Mesendoderm (in vitro differentiated cells): ENCODE measurements around the gene NR3C1.

Experiments
- DNase-seq: peaks from one replicate; pipeline ENCODE4 v3.0.0; 2013
- H2AK5ac ChIP-seq: 2 replicates; pipeline ENCODE4 v1.6.1; 2013; ENCODE audit warnings: low read length, inconsistent platforms
- H2BK120ac ChIP-seq: 2 replicates; pipeline ENCODE4 v1.6.1; 2013; ENCODE audit warnings: low read depth, mild to moderate bottlenecking, low read length, moderate library complexity, mixed read lengths
- H2BK15ac ChIP-seq: replicated peaks from 2 replicates; pipeline ENCODE4 v1.6.1; 2013; ENCODE audit warnings: low read depth, mild to moderate bottlenecking, moderate library complexity
- H2BK5ac ChIP-seq: 2 replicates; pipeline ENCODE4 v1.6.1; 2013; ENCODE audit warnings: low read length, inconsistent platforms
- H3K18ac ChIP-seq: 2 replicates; pipeline ENCODE4 v1.6.1; 2013; ENCODE audit warnings: mild to moderate bottlenecking, low read length, mixed read lengths
- H3K23ac ChIP-seq: one replicate; pipeline ENCODE4 v1.6.1; 2013; ENCODE audit warnings: low read length
- H3K27ac ChIP-seq: 2 replicates; pipeline ENCODE4 v1.5.1; 2013; ENCODE audit warnings: low read depth, mild to moderate bottlenecking, inconsistent platforms, low read length, moderate library complexity
- H3K27me3 ChIP-seq: 2 replicates; pipeline ENCODE4 v1.6.1; 2013; ENCODE audit warnings: low read length, control low read depth, mild to moderate bottlenecking, inconsistent platforms; ENCODE audit not compliant: insufficient read depth, poor library complexity
- H3K36me3 ChIP-seq: 2 replicates; pipeline ENCODE4 v1.6.1; 2013; ENCODE audit warnings: low read length, inconsistent platforms; ENCODE audit not compliant: control insufficient read depth, insufficient read depth
- H3K4ac ChIP-seq: one replicate; pipeline ENCODE4 v1.6.1; 2013; ENCODE audit warnings: low read depth, mild to moderate bottlenecking, low read length, moderate library complexity
- H3K4me1 ChIP-seq: 2 replicates; pipeline ENCODE4 v1.6.1; 2013; ENCODE audit warnings: low read depth, low read length, inconsistent platforms; ENCODE audit not compliant: control insufficient read depth
- H3K4me2 ChIP-seq: 2 replicates; pipeline ENCODE4 v1.6.1; 2013; ENCODE audit warnings: low read length
- H3K4me3 ChIP-seq: 2 replicates; pipeline ENCODE4 v1.5.1; 2013; ENCODE audit warnings: mild to moderate bottlenecking, low read length
- H3K56ac ChIP-seq: one replicate; pipeline ENCODE4 v1.6.1; 2013; ENCODE audit warnings: low read length
- H3K79me1 ChIP-seq: 2 replicates; pipeline ENCODE4 v1.6.1; 2013; ENCODE audit warnings: low read length, inconsistent platforms
- H3K79me2 ChIP-seq: 2 replicates; pipeline ENCODE4 v1.6.1; 2013; ENCODE audit warnings: mild to moderate bottlenecking, low read length; ENCODE audit not compliant: control insufficient read depth, insufficient read depth
- H3K9ac ChIP-seq: 2 replicates; pipeline ENCODE4 v1.6.1; 2013; ENCODE audit warnings: low read length, inconsistent platforms
- H4K5ac ChIP-seq: one replicate; pipeline ENCODE4 v1.6.1; 2013; ENCODE audit warnings: low read length
- H4K8ac ChIP-seq: one replicate; pipeline ENCODE4 v1.6.1; 2013; ENCODE audit warnings: low read depth, mild to moderate bottlenecking, control low read depth, low read length, moderate library complexity
- WGBS: extraction: QIAGEN DNeasy Blood & Tissue Kit; methylation state at CpG from one replicate; pipeline ENCODE4 v1.1.7; 2013; ENCODE audit warnings: low lambda C conversion rate, missing lambda C conversion rate; ENCODE audit not compliant: insufficient coverage; ENCODE audit errors: extremely low coverage; 5-methylcytosine and 5-hydroxymethylcytosine counted together

Gene NR3C1

GRCh38 chr5:143284521-143284920, 119.0 kb downstream of the NR3C1 start:
- Histone ChIP-seq H2BK120ac (no peak overlapping the region), H3K79me2 (no peaks in the 10 kb centered on the region), H4K8ac (no peak overlapping the region), H3K56ac (no peak overlapping the region), H3K36me3 (no peaks in the 10 kb centered on the region), H3K4me3 (no peak overlapping the region), H3K23ac (no peak overlapping the region), H3K4me1 (no peaks in the 10 kb centered on the region), H4K5ac (no peak overlapping the region), H3K18ac (no peak overlapping the region), H3K4ac (no peak overlapping the region), H2AK5ac (no peak overlapping the region), H3K79me1 (no peaks in the 10 kb centered on the region), H3K4me2 (no peak overlapping the region), H3K9ac (no peak overlapping the region), H2BK15ac (no peak overlapping the region), H3K27ac (no peak overlapping the region), H3K27me3 (no peaks in the 10 kb centered on the region), H2BK5ac (no peak overlapping the region)
- no peak for DNase-seq
- WGBS, result no CpG with 5 or more reads among the region's 3 CpGs

GRCh38 chr5:143284002-143284401, 119.5 kb downstream of the NR3C1 start:
- Histone ChIP-seq H3K27ac (no peak overlapping the region), H3K4me1 (no peaks in the 10 kb centered on the region), H3K9ac (no peak overlapping the region), H2AK5ac (no peak overlapping the region), H4K5ac (no peak overlapping the region), H2BK120ac (no peak overlapping the region), H3K4me2 (no peak overlapping the region), H3K79me2 (no peaks in the 10 kb centered on the region), H3K36me3 (no peaks in the 10 kb centered on the region), H3K27me3 (no peaks in the 10 kb centered on the region), H3K4ac (no peak overlapping the region), H3K23ac (no peak overlapping the region), H4K8ac (no peak overlapping the region), H2BK5ac (no peak overlapping the region), H2BK15ac (no peak overlapping the region), H3K79me1 (no peaks in the 10 kb centered on the region), H3K4me3 (no peak overlapping the region), H3K56ac (no peak overlapping the region), H3K18ac (no peak overlapping the region)
- no CpG with 5 or more reads among the region's 4 CpGs for WGBS
- no peak for DNase-seq

DNA sequence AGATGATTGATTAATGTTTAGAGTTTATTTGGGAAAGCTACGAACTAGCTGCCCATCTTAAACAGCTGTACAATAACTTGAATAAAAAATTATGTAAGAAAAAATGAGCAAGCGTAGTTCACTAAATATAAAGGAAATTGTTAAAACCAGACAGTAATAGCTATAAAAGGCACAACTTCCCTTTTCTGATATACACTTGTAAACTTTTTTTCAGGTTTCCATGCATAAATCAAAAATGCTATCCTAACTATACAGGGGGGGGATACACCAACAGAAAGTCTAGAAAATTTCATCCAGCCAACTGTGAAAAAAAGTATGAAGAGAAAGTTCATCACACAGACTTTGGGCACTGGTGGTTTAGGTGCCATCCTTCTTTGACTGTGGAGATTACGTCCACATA, 122.3 kb downstream of the NR3C1 start:
- Histone ChIP-seq H3K4me3 (no peak overlapping the region), H2BK15ac (no peak overlapping the region), H2AK5ac (no peak overlapping the region), H3K27me3 (no peaks in the 10 kb centered on the region), H3K4me1 (no peaks in the 10 kb centered on the region), H3K36me3 (no peaks in the 10 kb centered on the region), H3K9ac (no peak overlapping the region), H4K5ac (no peak overlapping the region), H3K23ac (no peak overlapping the region), H3K27ac (no peak overlapping the region), H3K4ac (no peak overlapping the region), H3K79me1 (no peaks in the 10 kb centered on the region), H4K8ac (no peak overlapping the region), H3K4me2 (no peak overlapping the region), H3K79me2 (no peaks in the 10 kb centered on the region), H3K56ac (no peak overlapping the region), H3K18ac (no peak overlapping the region), H2BK120ac (no peak overlapping the region), H2BK5ac (no peak overlapping the region)
- WGBS, result no CpG with 5 or more reads among the region's 3 CpGs
- DNase-seq, result no peak

DNA sequence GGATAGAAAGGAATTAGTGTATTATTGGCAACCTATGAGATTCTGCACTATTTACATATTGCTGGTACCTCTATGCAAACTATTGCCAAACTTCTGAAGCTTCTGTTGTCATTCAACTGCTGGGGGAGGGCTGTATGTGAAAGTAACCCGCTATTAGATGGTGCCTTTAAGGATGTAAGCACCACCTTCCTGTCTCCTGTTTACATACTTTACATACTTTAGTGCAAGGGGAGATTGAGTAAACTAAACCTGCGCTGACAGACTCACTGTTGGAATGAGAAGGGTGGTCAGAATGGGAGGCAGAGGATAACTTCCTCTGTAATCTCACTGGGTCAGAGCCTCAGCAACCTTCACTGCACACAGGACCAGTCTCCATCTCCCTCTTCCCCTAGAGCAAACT, 123.8 kb downstream of the NR3C1 start:
- Histone ChIP-seq H3K79me2 (no peaks in the 10 kb centered on the region), H3K27me3 (no peaks in the 10 kb centered on the region), H3K18ac (no peak overlapping the region), H3K4me1 (no peaks in the 10 kb centered on the region), H2BK120ac (no peak overlapping the region), H2BK15ac (no peak overlapping the region), H3K36me3 (no peaks in the 10 kb centered on the region), H4K5ac (no peak overlapping the region), H3K56ac (no peak overlapping the region), H4K8ac (no peak overlapping the region), H3K27ac (no peak overlapping the region), H3K4me3 (no peak overlapping the region), H2BK5ac (no peak overlapping the region), H3K9ac (no peak overlapping the region), H3K4ac (no peak overlapping the region), H2AK5ac (no peak overlapping the region), H3K4me2 (no peak overlapping the region), H3K79me1 (no peaks in the 10 kb centered on the region), H3K23ac (no peak overlapping the region)
- no CpG with 5 or more reads among the region's 2 CpGs for WGBS
- peak; percentile 93 for DNase-seq

DNA sequence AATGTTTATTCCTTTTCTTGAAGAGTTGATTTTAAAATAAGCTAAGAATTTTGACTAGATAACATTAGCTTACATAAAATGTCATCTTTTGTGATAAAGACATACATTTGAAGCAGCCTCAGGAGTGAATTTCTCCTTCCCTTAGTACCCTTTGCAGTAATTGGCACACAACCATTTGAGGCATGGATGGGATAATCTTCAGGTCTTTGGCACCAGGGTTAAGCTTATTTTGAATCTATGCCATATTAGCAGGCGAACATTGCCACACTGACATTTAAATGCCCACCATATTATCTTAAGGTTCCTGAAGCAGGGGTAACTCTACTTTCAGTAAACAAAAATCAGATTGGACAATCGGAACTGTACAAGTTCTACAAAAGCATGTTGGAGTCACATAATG, 126.0 kb downstream of the NR3C1 start:
- Histone ChIP-seq H3K36me3 (no peaks in the 10 kb centered on the region), H2BK15ac (no peak overlapping the region), H3K4me2 (no peak overlapping the region), H3K79me1 (no peaks in the 10 kb centered on the region), H4K5ac (no peak overlapping the region), H4K8ac (no peak overlapping the region), H2AK5ac (no peak overlapping the region), H3K79me2 (no peaks in the 10 kb centered on the region), H3K4me1 (no peaks in the 10 kb centered on the region), H3K27ac (no peak overlapping the region), H3K56ac (no peak overlapping the region), H2BK5ac (no peak overlapping the region), H3K27me3 (no peaks in the 10 kb centered on the region), H3K4ac (no peak overlapping the region), H3K23ac (no peak overlapping the region), H3K9ac (no peak overlapping the region), H2BK120ac (no peak overlapping the region), H3K4me3 (no peak overlapping the region), H3K18ac (no peak overlapping the region)
- WGBS, result no CpG with 5 or more reads among the region's 2 CpGs
- DNase-seq, result no peak

- no peak overlapping the region for H3K4ac ChIP-seq
These were observed 127.7 kb downstream of the NR3C1 start for GRCh38 chr5:143275512-143276363.

More at GRCh38 chr5:143275512-143276363, 127.7 kb downstream of the NR3C1 start:
- Histone ChIP-seq H3K27me3 (no peaks in the 10 kb centered on the region), H2AK5ac (no peak overlapping the region), H3K9ac (no peak overlapping the region), H2BK120ac (no peak overlapping the region), H3K4me3 (no peak overlapping the region), H3K36me3 (no peaks in the 10 kb centered on the region), H3K4me2 (no peak overlapping the region), H3K27ac (no peak overlapping the region), H3K4me1 (no peaks in the 10 kb centered on the region), H2BK5ac (no peak overlapping the region), H4K5ac (no peak overlapping the region), H3K79me2 (no peaks in the 10 kb centered on the region), H3K79me1 (no peaks in the 10 kb centered on the region), H3K56ac (no peak overlapping the region), H3K23ac (no peak overlapping the region), H4K8ac (no peak overlapping the region), H3K18ac (no peak overlapping the region), H2BK15ac (no peak overlapping the region)
- no CpG with 5 or more reads among the region's 6 CpGs for WGBS
- DNase-seq, result no peak
